Muscle layer of duodenum (tissue), 2 donors: ENCODE results near the gene MAPRE3.

Source experiments
- H3K27ac ChIP-seq: one replicate; pipeline ENCODE4 v1.7.0; 2013; ENCODE audit warnings: mild to moderate bottlenecking, low read length
- H3K27me3 ChIP-seq: one replicate; pipeline ENCODE4 v1.7.0; 2013; ENCODE audit warnings: low read depth, mild to moderate bottlenecking, control low read depth, low read length
- H3K36me3 ChIP-seq, 2 donors: one replicate each; pipeline ENCODE4 v1.7.0; 2013; ENCODE audit warnings: low read length in 2 of 2, control low read depth in 1 of 2, mild to moderate bottlenecking in 1 of 2; ENCODE audit not compliant: insufficient read depth in 2 of 2, control insufficient read depth in 1 of 2
- H3K4me1 ChIP-seq, 2 donors: one replicate each; pipeline ENCODE4 v1.7.0; 2013; ENCODE audit warnings: low read length in 2 of 2, mild to moderate bottlenecking in 2 of 2, control low read depth in 1 of 2, moderate library complexity in 1 of 2; ENCODE audit not compliant: insufficient read depth in 2 of 2, control insufficient read depth in 1 of 2
- H3K4me3 ChIP-seq, 2 donors: one replicate each; pipeline ENCODE4 v1.7.0; 2013; ENCODE audit warnings: low read length in 2 of 2, low read depth in 1 of 2, mild to moderate bottlenecking in 1 of 2
- H3K9me3 ChIP-seq, 2 donors: one replicate each; pipeline ENCODE4 v1.7.0; 2013; ENCODE audit warnings: low read length in 2 of 2, control low read depth in 1 of 2, mild to moderate bottlenecking in 1 of 2; ENCODE audit not compliant: control insufficient read depth in 1 of 2
- donor health status: healthy.

MAPRE3 gene

DNA sequence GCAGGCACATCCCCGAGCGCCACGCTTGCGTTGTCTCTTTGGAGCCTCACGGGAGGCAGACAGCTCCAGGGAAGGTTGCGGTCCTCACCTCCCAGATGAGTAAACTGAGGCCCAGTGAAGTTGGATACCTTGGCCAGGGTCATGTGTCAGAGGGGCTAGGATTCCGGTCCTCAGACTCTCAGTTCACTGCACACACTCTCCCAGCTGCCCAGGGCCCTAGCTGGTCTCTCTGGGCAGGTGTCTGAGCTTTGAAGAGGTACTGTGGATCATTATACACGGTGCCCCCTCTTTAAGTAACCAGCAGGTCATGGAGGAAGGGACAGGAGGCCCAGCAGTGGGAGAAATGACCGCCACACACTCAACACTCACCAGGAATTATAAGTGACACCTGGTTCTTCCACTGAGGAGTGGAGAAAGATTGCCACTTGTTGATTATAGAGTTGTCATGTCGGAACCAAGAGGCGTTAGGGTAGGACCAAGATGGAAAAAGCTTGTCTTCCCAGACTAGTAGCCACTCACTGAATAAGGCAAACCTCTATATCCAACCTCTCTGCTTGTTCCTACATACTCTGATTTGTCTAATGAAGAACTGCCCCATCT is 62.9 kb downstream of the MAPRE3 start:
- peaks cover 34 to 35% of the 10 kb centered on the region in 2 donors for H3K36me3 ChIP-seq
- peak overlapping the region; percentile 82 for H3K27ac ChIP-seq
- H3K9me3 ChIP-seq: no peaks in the 10 kb centered on the region
- no peaks in the 10 kb centered on the region for H3K27me3 ChIP-seq
- H3K4me1 ChIP-seq: peaks cover 8 to 16% of the 10 kb centered on the region in 2 donors
- H3K4me3 ChIP-seq: peak overlapping the region; percentile 84 to 86

DNA sequence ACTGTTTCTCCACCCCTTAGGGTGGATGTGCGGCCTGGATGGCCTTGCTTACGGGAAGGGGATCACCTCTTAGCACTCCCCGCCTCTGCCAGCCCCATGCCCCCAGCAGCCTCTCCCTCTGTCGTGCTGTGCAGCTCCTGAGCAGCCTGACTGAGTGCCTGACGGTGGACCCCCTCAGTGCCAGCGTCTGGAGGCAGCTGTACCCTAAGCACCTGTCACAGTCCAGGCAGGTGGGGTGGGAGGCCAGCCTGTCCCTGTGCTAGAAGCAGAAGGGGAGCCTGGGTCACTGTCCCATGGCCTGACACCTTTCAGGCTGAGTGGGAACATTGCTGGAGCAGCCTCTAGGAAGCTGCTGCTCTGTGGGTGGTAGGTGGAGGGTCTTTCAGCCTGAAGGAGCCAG is 67.6 kb downstream of the MAPRE3 start:
- no peak overlapping the region for H3K27ac ChIP-seq
- no peaks in the 10 kb centered on the region for H3K27me3 ChIP-seq
- H3K9me3 ChIP-seq: no peaks in the 10 kb centered on the region
- H3K4me1 ChIP-seq: peaks cover 8 to 16% of the 10 kb centered on the region in 2 donors
- H3K4me3 ChIP-seq: no peak overlapping the region
- peaks cover 67 to 70% of the 10 kb centered on the region in 2 donors for H3K36me3 ChIP-seq

DNA sequence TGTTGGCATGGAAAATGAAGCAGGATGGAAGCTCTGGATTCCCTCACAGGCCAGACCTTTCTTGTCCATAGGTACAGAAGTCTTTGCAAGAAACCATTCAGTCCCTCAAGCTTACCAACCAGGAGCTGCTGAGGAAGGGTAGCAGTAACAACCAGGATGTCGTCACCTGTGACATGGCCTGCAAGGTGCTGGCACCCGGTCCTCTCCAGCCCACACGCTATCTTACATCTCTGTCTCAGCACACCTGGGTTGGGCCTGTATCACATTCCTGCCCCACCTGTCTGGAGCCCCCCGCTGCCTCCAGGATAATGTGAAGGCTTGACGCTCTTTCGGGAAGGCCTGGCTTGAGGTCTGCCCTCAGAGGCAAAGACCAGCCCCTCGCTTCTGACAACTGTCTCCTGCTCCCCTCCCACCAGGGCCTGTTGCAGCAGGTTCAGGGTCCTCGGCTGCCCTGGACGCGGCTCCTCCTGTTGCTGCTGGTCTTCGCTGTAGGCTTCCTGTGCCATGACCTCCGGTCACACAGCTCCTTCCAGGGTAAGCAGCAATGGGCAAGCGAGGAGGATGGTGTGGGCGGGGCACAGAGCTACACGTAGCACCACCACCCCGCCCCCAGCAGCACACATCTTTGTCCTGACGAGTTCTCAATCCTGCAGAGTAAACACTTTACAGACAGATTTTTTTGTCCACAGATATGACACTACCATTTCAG is 68.3 kb downstream of the MAPRE3 start:
- H3K9me3 ChIP-seq: no peaks in the 10 kb centered on the region
- no peak overlapping the region for H3K27ac ChIP-seq
- H3K36me3 ChIP-seq: peaks cover 67 to 70% of the 10 kb centered on the region in 2 donors
- H3K4me1 ChIP-seq: peaks cover 6 to 12% of the 10 kb centered on the region in 2 donors
- H3K4me3 ChIP-seq: no peak overlapping the region
- no peaks in the 10 kb centered on the region for H3K27me3 ChIP-seq

DNA sequence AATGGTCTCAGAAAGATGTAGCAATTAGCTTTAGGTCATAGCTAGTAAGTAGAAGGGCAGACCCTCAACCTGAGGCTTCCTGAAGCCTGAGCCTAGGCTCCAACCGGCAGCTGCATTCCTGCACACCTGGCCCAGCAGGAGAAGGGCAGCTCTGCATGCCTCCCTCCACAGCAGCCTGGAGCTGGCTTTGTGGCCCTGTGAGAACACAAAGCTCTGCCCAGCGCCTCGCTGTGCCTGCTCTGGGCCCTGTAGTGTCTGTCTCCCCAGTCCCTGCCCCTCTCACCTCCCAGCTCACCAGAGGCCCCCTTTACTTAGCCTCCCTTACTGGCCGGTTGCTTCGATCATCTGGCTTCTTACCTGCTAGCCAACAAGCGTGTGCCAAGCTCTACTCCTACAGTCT is 69.0 kb downstream of the MAPRE3 start:
- Histone ChIP-seq H3K9me3 (no peaks in the 10 kb centered on the region), H3K36me3 (peaks cover 67 to 70% of the 10 kb centered on the region in 2 donors), H3K27ac (no peak overlapping the region), H3K27me3 (no peaks in the 10 kb centered on the region), H3K4me3 (no peak overlapping the region), H3K4me1 (peaks cover 0 to 6% of the 10 kb centered on the region in 2 donors)

DNA sequence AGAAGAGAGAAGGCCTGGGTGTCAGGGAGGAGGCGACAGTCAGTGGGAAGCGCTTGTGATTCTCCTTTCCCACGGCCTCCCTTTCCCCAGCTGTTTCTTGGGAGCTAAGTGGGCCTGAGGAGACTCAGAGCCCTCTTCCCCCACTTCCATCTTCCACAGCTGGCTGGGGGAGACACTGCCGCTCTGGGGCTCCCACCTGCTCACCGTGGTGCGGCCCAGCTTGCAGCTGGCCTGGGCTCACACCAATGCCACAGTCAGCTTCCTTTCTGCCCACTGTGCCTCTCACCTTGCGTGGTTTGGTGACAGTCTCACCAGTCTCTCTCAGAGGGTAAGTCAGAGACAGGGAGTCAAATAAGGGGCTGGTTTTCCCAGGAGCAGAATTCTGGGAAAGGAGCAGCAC is 69.4 kb downstream of the MAPRE3 start:
- H3K27me3 ChIP-seq: no peaks in the 10 kb centered on the region
- no peaks in the 10 kb centered on the region for H3K9me3 ChIP-seq
- H3K4me1 ChIP-seq: peaks cover 0 to 3% of the 10 kb centered on the region in 2 donors
- peaks cover 67 to 69% of the 10 kb centered on the region in 2 donors for H3K36me3 ChIP-seq
- H3K27ac ChIP-seq: no peak overlapping the region
- H3K4me3 ChIP-seq: no peak overlapping the region

DNA sequence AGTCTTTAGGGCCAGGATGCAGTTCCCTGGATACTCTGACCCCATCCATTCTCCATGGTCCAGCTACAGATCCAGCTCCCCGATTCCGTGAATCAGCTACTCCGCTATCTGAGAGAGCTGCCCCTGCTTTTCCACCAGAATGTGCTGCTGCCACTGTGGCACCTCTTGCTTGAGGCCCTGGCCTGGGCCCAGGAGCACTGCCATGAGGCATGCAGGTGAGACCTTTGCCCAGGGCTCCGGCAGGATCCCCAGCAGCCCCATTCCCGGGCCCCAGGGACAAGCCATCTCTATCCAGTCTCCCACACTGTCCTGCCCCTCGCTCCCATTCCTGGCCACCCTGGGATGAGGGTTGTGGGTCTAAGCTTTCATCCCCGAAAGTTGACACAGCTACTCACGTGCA is 69.8 kb downstream of the MAPRE3 start:
- no peaks in the 10 kb centered on the region for H3K9me3 ChIP-seq
- no peaks in the 10 kb centered on the region for H3K4me1 ChIP-seq
- no peak overlapping the region for H3K4me3 ChIP-seq
- peaks cover 64 to 65% of the 10 kb centered on the region in 2 donors for H3K36me3 ChIP-seq
- no peak overlapping the region for H3K27ac ChIP-seq
- no peaks in the 10 kb centered on the region for H3K27me3 ChIP-seq

DNA sequence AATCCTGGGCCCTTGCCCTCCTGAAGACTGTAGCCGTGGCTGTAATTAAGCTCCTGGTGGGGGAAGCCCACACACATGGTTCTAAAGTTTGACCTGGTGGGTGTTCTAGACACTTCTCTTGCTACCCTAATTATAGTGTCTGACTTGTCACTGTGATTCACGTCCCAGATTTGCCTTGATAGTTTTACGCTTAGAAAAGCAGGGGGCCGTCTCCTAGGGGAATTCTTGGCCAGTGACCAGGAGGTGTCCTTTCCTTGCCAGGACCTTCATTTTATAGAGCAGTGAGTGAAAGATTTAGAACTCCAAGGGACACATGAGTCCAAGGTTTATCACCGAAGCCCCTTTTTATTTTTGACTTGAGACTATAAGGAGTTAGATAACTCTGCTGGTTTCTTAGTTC is 71.3 kb downstream of the MAPRE3 start:
- Histone ChIP-seq H3K27me3 (no peaks in the 10 kb centered on the region), H3K4me3 (no peak overlapping the region), H3K9me3 (no peaks in the 10 kb centered on the region), H3K27ac (no peak overlapping the region), H3K4me1 (no peaks in the 10 kb centered on the region), H3K36me3 (peaks cover 49 to 50% of the 10 kb centered on the region in 2 donors)

DNA sequence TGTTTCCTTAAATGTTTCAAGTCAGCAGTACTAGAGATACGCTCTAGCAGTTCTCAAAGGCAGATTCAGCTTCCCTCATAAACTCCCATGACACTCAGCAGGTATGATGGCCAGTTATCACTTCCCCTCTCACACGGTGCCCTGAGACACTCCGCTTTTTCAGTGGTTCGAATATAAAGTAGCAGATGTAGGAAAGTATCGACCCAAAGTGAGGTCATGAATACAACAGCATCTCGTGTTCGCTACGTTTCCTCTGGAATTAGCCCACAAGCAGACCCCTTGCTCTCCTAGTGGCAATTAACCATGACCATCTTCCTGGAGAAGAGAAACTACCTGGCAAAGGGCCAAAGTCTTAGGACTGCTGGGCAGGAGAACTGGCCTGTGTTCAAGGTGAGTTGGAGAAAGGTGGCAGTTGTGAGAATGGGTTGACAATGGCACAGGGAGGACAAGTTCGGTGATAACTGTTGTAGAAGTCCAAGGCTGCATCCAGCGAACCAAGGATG is 71.8 kb downstream of the MAPRE3 start:
- no peaks in the 10 kb centered on the region for H3K4me1 ChIP-seq

DNA sequence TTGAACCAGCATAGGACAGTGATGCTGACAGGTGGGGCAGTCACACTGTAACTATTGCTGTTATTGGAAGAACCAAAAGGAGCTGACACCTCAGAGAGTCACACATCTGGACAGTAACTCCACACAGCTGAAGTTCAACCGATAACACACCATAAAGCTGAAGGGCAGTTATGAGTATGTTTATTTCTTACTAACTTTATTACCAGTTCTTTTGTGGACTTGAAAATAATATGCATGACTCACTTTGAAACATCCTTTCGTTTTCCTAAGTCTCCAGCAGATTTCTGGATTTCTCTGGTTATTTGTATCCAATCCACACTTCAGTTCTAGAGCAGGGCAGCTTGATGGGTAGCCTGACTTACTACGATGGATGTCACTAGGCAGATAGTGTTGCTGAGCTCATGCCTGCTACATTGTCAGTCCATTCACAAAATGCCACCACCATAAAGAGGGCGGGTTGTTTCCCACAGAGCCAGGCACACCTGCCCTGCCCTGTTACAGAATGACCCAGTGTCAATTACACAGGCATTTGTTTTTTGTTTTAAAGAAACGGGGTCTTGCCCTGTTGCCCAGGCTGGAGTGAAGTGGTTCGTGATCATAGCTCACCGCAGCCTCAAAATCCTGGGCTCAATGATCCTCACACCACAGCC is 72.7 kb downstream of the MAPRE3 start:
- Histone ChIP-seq H3K9me3 (no peaks in the 10 kb centered on the region), H3K4me1 (no peaks in the 10 kb centered on the region), H3K36me3 (peaks cover 36 to 37% of the 10 kb centered on the region in 2 donors), H3K4me3 (no peak overlapping the region), H3K27me3 (no peaks in the 10 kb centered on the region), H3K27ac (no peak overlapping the region)

More for the DNA sequence above, 71.8 kb downstream of the MAPRE3 start:
- Histone ChIP-seq H3K27ac (no peak overlapping the region), H3K27me3 (no peaks in the 10 kb centered on the region), H3K36me3 (peaks cover 44 to 46% of the 10 kb centered on the region in 2 donors), H3K4me3 (no peak overlapping the region), H3K9me3 (no peaks in the 10 kb centered on the region)

DNA sequence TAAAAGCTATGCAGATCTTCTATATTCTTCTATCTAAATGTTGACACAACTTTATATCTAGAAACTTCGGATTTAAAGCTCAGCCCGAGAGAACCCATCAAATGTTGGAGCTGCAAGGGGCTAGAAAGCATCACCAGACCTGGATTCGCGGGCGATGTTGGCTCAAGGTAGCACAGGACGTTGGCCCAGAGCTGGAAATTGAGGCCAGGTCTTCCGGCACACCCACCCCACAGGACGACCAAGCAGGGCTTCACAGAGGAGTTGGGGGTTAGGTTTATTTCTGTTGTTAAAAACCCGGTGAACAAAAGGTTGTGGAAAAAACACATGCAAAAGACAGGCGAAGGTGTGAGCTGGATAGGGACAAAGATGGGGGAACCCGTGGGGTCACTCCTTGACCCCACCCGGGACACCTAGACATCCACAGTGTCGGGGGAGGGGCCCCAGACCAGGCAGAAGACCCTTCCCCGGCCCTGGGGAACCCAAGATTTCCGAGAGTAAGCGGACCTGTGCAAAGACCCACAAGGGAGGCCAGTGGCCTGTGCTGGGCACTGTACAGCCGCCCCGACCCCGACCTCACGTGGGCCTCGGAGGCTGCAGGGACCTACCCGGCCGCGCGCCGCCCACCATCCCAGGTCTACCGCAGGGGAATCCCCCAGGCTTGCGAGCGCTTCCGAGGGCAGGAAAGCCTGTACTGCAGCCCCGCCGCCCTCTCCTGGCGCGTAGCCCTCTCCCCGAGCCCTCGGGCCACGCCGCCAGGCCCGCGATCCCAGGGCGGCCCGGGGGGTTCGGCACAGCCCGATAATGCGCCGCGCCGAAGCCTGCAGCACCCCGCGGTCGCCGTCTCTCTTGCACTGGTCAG is 79.2 kb downstream of the MAPRE3 start:
- peak overlapping the region; percentile 83 to 97 for H3K4me3 ChIP-seq
- peak overlapping the region; percentile 93 for H3K27ac ChIP-seq
- no peaks in the 10 kb centered on the region for H3K9me3 ChIP-seq
- H3K36me3 ChIP-seq: peaks cover 10 to 14% of the 10 kb centered on the region in 2 donors
- H3K4me1 ChIP-seq: peaks cover 0 to 21% of the 10 kb centered on the region in 2 donors
- no peaks in the 10 kb centered on the region for H3K27me3 ChIP-seq
